ENCODE data around the gene KRT26.

Gene KRT26

DNA sequence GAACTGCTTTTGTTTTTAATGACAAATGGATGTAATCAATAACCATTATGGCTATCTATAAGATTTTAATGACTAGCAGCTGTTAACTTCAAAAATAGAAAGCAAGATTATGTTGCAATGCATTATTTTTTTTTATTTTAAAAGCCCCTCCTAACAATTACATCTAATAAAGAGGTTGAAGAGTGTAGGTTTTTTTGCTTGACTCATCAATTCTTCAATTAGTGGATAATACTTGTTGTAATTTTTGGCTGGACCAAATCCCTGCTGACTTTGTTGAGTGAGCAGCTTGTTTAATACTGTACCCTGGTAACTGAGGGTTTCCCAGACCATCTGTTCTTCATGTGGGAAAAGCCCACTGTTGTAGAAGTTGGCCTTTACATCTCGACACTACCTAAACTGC lies 41.0 kb downstream of the KRT26 start:
- ChIA-PET POLR2A (interaction anchor here (1.4 kb wide), 1 partner anchor 115 kb away, joined by 4 read pairs; no protein-coding TSS in a partner anchor), CTCF (interaction anchor here (0.7 kb wide), 1 partner anchor 98 kb away, joined by 3 read pairs; no protein-coding TSS in a partner anchor)
- DNase-seq (ENCODE audit: extremely low spot score): no peak
- TF ChIP-seq LEF1 (IDR thresholded peaks at IDR 0.05; ENCODE audit: borderline replicate concordance) (no peak), ARNT (IDR thresholded peaks at IDR 0.05) (no peak), SP1 (IDR thresholded peaks at IDR 0.05) (no peak), L3MBTL2 (conservative IDR thresholded peaks at IDR 0.05) (no peak), FOXM1 (IDR thresholded peaks at IDR 0.05; ENCODE audit: borderline replicate concordance) (no peak), HDGF (IDR thresholded peaks at IDR 0.05; ENCODE audit: borderline replicate concordance) (no peak), FOXK2 (IDR thresholded peaks at IDR 0.05) (no peak)

DNA sequence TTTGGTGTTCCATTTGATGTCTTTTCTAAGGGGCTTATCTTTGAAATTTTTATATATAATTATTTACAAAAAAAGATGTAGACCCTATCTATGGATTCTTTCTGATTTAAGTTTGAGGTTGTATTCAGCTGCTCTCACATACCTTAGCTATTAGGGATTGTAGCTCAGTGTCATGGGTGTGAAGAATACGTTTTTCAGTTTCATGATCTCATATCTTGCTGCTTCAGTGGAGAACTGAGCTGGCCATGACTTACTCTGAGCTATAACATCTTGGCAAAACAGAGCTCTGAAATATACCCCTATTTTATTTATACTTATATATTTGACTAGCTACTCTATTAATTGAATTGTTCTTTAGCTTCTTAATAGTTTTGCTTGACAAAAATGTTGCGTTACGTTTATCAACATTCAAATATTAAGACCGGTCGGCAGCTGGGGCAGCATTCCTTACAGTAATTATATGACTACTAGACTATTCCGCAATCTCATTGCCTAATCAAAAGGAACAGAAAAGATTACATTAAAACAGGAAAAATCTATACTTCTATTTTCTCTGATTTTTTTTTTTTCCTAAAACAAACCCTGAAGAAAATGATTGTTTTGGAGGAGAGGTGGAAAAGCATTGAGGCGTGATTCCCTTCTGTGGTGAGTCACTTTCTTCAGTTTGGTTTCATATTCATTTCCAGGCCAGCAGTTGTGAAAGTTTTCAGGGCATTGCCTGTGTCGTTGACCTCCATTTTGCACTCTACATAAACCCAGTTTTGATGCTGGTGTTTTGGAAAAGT lies 44.4 kb downstream of the KRT26 start:
- DNase-seq (ENCODE audit: extremely low spot score): no peak
- TF ChIP-seq, protein P1, sequence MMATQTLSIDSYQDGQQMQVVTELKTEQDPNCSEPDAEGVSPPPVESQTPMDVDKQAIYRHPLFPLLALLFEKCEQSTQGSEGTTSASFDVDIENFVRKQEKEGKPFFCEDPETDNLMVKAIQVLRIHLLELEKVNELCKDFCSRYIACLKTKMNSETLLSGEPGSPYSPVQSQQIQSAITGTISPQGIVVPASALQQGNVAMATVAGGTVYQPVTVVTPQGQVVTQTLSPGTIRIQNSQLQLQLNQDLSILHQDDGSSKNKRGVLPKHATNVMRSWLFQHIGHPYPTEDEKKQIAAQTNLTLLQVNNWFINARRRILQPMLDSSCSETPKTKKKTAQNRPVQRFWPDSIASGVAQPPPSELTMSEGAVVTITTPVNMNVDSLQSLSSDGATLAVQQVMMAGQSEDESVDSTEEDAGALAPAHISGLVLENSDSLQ (IDR thresholded peaks at IDR 0.05): no peak
- no peak for TF ChIP-seq FOXM1 (IDR thresholded peaks at IDR 0.05; ENCODE audit: borderline replicate concordance)
- no peak for TF ChIP-seq SUZ12 (IDR thresholded peaks at IDR 0.05)
- CTCF ChIA-PET: interaction anchor here (0.7 kb wide), 1 partner anchor 11 kb away, joined by 3 read pairs; no protein-coding TSS in a partner anchor
- POLR2A ChIA-PET: no interaction called here

DNA sequence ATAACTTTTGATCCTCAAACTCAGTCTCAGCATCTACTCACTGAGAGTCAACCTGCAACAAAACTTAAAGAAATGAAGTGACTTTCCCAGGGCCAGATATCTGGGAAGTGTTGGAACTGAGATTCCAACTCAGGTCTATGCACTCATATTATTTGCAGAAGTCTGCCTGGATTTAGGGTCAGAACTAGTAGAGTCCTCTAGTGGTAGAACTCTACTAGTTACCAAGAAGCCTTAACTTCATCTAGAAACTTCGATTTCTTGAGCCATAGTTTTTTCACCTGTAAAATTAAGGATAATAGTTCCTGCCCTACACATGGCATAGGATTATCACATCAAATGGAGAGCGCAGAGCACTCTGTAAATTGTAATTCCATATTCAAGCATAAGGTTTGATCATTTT lies 45.1 kb downstream of the KRT26 start:
- CTCF ChIA-PET: no interaction called here
- POLR2A ChIA-PET: no interaction called here
- no peak for TF ChIP-seq L3MBTL2 (conservative IDR thresholded peaks at IDR 0.05)
- TF ChIP-seq ARNT (IDR thresholded peaks at IDR 0.05): no peak
- TF ChIP-seq TARDBP (IDR thresholded peaks at IDR 0.05): no peak
- no peak for TF ChIP-seq BHLHE40 (IDR thresholded peaks at IDR 0.05; ENCODE audit: borderline replicate concordance)
- TF ChIP-seq NFRKB (IDR thresholded peaks at IDR 0.05): no peak
- TF ChIP-seq ELF4 (IDR thresholded peaks at IDR 0.05): no peak
- no peak for TF ChIP-seq FOXM1 (IDR thresholded peaks at IDR 0.05; ENCODE audit: borderline replicate concordance)
- TF ChIP-seq SUZ12 (IDR thresholded peaks at IDR 0.05): no peak
- no peak for TF ChIP-seq FOXK2 (IDR thresholded peaks at IDR 0.05)
- no peak for DNase-seq (ENCODE audit: extremely low spot score)

- DNase-seq (ENCODE audit: extremely low spot score): no peak
- TF ChIP-seq BHLHE40 (IDR thresholded peaks at IDR 0.05; ENCODE audit: borderline replicate concordance): no peak
- TF ChIP-seq HDGF (IDR thresholded peaks at IDR 0.05; ENCODE audit: borderline replicate concordance): no peak
- TF ChIP-seq FOXM1 (IDR thresholded peaks at IDR 0.05; ENCODE audit: borderline replicate concordance): no peak
- no peak for TF ChIP-seq L3MBTL2 (conservative IDR thresholded peaks at IDR 0.05)
- ChIA-PET CTCF (no interaction called here), POLR2A (no interaction called here)
Measured at GRCh38 chr17:40724656-40725055, 47.3 kb downstream of the KRT26 start.

DNA sequence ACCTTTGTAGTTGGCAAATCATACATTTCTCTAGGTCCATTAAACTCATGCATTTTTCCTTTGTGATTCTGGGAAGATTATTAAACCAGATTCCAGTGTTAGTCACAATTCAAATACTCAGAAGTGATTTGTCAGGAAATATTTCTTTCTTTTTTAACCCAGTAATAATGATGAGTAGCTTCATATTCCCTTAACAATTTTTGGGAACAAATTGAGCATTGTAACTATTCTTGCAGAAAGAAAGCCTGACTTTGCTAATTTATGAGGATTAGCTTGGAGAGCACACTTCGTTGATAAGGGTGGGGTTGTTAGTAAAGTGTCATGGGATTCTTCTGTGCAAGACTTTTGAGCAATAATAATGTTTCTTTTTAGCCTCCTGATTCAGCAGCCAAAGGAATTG lies 49.8 kb downstream of the KRT26 start:
- POLR2A ChIA-PET: interaction anchor here (0.6 kb wide), 1 partner anchor 29 kb away, joined by 3 read pairs; no protein-coding TSS in a partner anchor
- TF ChIP-seq ARNT (IDR thresholded peaks at IDR 0.05): no peak
- TF ChIP-seq FOXM1 (IDR thresholded peaks at IDR 0.05; ENCODE audit: borderline replicate concordance): no peak
- TF ChIP-seq, protein P1 (IDR thresholded peaks at IDR 0.05): no peak
- TF ChIP-seq SP1 (IDR thresholded peaks at IDR 0.05): no peak
- no peak for TF ChIP-seq FOXK2 (IDR thresholded peaks at IDR 0.05)
- TF ChIP-seq HDGF (IDR thresholded peaks at IDR 0.05; ENCODE audit: borderline replicate concordance): no peak
- no peak for TF ChIP-seq SUZ12 (IDR thresholded peaks at IDR 0.05)
- TF ChIP-seq FOXA1 (IDR thresholded peaks at IDR 0.05): no peak
- no peak for TF ChIP-seq CTBP1 (IDR thresholded peaks at IDR 0.05; ENCODE audit: borderline replicate concordance)
- TF ChIP-seq L3MBTL2 (conservative IDR thresholded peaks at IDR 0.05): no peak
- TF ChIP-seq LEF1 (IDR thresholded peaks at IDR 0.05; ENCODE audit: borderline replicate concordance): no peak
- no peak for TF ChIP-seq TARDBP (IDR thresholded peaks at IDR 0.05)
- TF ChIP-seq NFRKB (IDR thresholded peaks at IDR 0.05): no peak
- TF ChIP-seq BHLHE40 (IDR thresholded peaks at IDR 0.05; ENCODE audit: borderline replicate concordance): no peak
- no peak for TF ChIP-seq ZNF384 (IDR thresholded peaks at IDR 0.05)
- DNase-seq (ENCODE audit: extremely low spot score): no peak
- CTCF ChIA-PET: interaction anchor here (0.6 kb wide), 1 partner anchor 102 kb away, joined by 3 read pairs; no protein-coding TSS in a partner anchor

DNA sequence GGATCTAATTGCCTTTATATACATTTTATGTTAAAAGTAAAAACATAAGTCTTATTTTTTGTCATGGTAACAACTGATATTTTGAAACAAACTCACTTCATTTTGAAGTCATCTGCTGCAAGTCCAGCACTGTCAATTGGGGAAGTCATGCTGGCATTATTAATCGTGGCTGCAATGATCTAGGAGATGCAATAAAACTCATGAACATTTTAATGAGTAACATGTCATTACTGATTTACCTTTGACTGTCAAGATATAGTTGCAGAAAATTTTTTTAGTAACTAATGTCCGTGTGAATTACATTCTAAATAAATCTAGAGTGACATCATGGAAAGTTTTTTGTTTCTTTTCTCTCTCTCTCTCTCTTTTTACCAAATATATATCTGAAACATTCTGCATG lies 51.1 kb downstream of the KRT26 start:
- no peak for DNase-seq (ENCODE audit: extremely low spot score)
- CTCF ChIA-PET: no interaction called here
- POLR2A ChIA-PET: no interaction called here
- TF ChIP-seq FOXK2 (IDR thresholded peaks at IDR 0.05) (no peak), NFRKB (IDR thresholded peaks at IDR 0.05) (no peak), SP1 (IDR thresholded peaks at IDR 0.05) (no peak), ELF4 (IDR thresholded peaks at IDR 0.05) (no peak), BHLHE40 (IDR thresholded peaks at IDR 0.05; ENCODE audit: borderline replicate concordance) (no peak), HDGF (IDR thresholded peaks at IDR 0.05; ENCODE audit: borderline replicate concordance) (no peak), CTBP1 (IDR thresholded peaks at IDR 0.05; ENCODE audit: borderline replicate concordance) (no peak), FOXM1 (IDR thresholded peaks at IDR 0.05; ENCODE audit: borderline replicate concordance) (no peak), FOXA1 (IDR thresholded peaks at IDR 0.05) (no peak), TARDBP (IDR thresholded peaks at IDR 0.05) (no peak), ARNT (IDR thresholded peaks at IDR 0.05) (no peak)
- TF ChIP-seq, protein P1 (IDR thresholded peaks at IDR 0.05): no peak
